Anterior cingulate cortex (tissue), 58 donors: ENCODE results near the gene CADM2.

Source experiments
- DNase-seq, 58 donors: peaks; one replicate each; lab custom pipeline; 2025; lab: John Stamatoyannopoulos, UW

The CADM2 gene

GRCh38 chr3:85525264-85525663 is 566.5 kb downstream of the CADM2 start:
- DNase-seq, result no peak

GRCh38 chr3:85533586-85533985 is 574.8 kb downstream of the CADM2 start:
- DNase-seq, result no peak

GRCh38 chr3:85535517-85535916 is 576.7 kb downstream of the CADM2 start:
- DNase-seq, result peak in 6 of 58 donors; percentile 4 to 14 (median 8)

- DNase-seq, result no peak
These were observed 580.4 kb downstream of the CADM2 start for GRCh38 chr3:85539232-85539631.

- DNase-seq, result no peak
These were observed 595.4 kb downstream of the CADM2 start for GRCh38 chr3:85554153-85554552.

- DNase-seq, result peak in 32 of 58 donors; percentile 6 to 75 (median 29)
These were observed 601.4 kb downstream of the CADM2 start for GRCh38 chr3:85560088-85560785.

GRCh38 chr3:85567071-85567676 is 608.4 kb downstream of the CADM2 start:
- peak in 17 of 58 donors; percentile 2 to 55 (median 18) for DNase-seq

- no peak for DNase-seq
These were observed 612.0 kb downstream of the CADM2 start for GRCh38 chr3:85570819-85571218.

- no peak for DNase-seq
These were observed 613.0 kb downstream of the CADM2 start for GRCh38 chr3:85571835-85572234.

- DNase-seq, result no peak
These were observed 613.6 kb downstream of the CADM2 start for GRCh38 chr3:85572426-85572825.

- no peak for DNase-seq
These were observed 614.2 kb downstream of the CADM2 start for GRCh38 chr3:85572978-85573377.

- DNase-seq, result no peak
These were observed 615.4 kb downstream of the CADM2 start for GRCh38 chr3:85574006-85574705.

- DNase-seq, result peak in 50 of 58 donors; percentile 10 to 89 (median 59)
These were observed 617.4 kb downstream of the CADM2 start for GRCh38 chr3:85576091-85576690.

- DNase-seq, result peak in 2 of 58 donors; percentile 7 to 80
These were observed 618.0 kb downstream of the CADM2 start for GRCh38 chr3:85576697-85577200.

- DNase-seq, result no peak
These were observed 626.1 kb downstream of the CADM2 start for GRCh38 chr3:85584779-85585356.

- DNase-seq, result no peak
These were observed 627.2 kb downstream of the CADM2 start for GRCh38 chr3:85586018-85586417.

GRCh38 chr3:85589145-85589544 is 630.4 kb downstream of the CADM2 start:
- no peak for DNase-seq

GRCh38 chr3:85591451-85591850 is 632.7 kb downstream of the CADM2 start:
- DNase-seq, result peak in 1 of 58 donors; percentile 13

GRCh38 chr3:85592256-85592655 is 633.5 kb downstream of the CADM2 start:
- DNase-seq, result no peak

GRCh38 chr3:85594676-85595075 is 635.9 kb downstream of the CADM2 start:
- DNase-seq, result no peak

GRCh38 chr3:85603378-85603777 is 644.6 kb downstream of the CADM2 start:
- no peak for DNase-seq
